K562 (cell line): ENCODE measurements around the gene MAP3K20. TPM values are rescaled to one million over a fixed set of nuclear protein-coding genes. Genes with fewer than 3 reads are reported as not detected.

Source experiments
- ATAC-seq: fragments of 200-7000 bp; cut with Tn5 transposase; 3 replicates; pipeline ENCODE4 v1.9.1; 2020; ENCODE audit warnings: moderate library complexity
- BruUV-seq: library from RNA; stranded (reverse); fragments of 400-500 nt; replicated peaks from 2 replicates; lab custom pipeline; 2021; lab: Mats Ljungman, UMichigan
- CTCF ChIA-PET: fragments of 300-600 bp; formaldehyde crosslinking; extraction: SDS; loops from one replicate; lab custom pipeline; 2021; ENCODE audit warnings: low intra/inter-chr PET ratio; lab: Yijun Ruan, JAX
- POLR2A ChIA-PET: fragments of 300-600, 350-650 bp; sonication (Branson Sonifier 250); formaldehyde crosslinking; extraction: SDS; loops from one replicate; lab custom pipeline; 2021; ENCODE audit warnings: antibody characterized with exemption, inconsistent platforms; lab: Yijun Ruan, JAX
- DNase-seq, 4 experiments: peaks; one replicate each; pipeline versions ENCODE4 v3.0.0 to v3.0.0-alpha.2; 2011 to 2018; ENCODE audit warnings: low spot score in 3 of 4, mixed read lengths in 3 of 4; ENCODE audit errors: extremely low read depth in 1 of 4
- FAIRE-seq: peaks from 2 replicates; lab custom pipeline; 2011; peaks lifted over from hg19 to GRCh38; lab: Jason Lieb, UNC
- H2AFZ ChIP-seq: 2 replicates; pipeline ENCODE4 v1.6.0; 2011; ENCODE audit warnings: low read depth, low read length, control low read depth, inconsistent platforms
- H3K27ac ChIP-seq: fragments of 200-600 bp; 3 replicates; pipeline ENCODE4 v1.8.0; 2011; ENCODE audit warnings: low read depth, mild to moderate bottlenecking, control low read depth, inconsistent platforms, low read length, moderate library complexity, mixed read lengths; ENCODE audit errors: extremely low read depth
- H3K27me3 ChIP-seq, 2 experiments: fragments of 300-600 bp in 1 of 2; 2 replicates in 1 of 2; 3 replicates in 1 of 2; pipeline versions ENCODE4 v1.6.0 to v1.8.0; 2011; ENCODE audit warnings: inconsistent platforms in 2 of 2, low read length in 2 of 2, mild to moderate bottlenecking in 1 of 2, mixed read lengths in 1 of 2, moderate library complexity in 1 of 2; ENCODE audit not compliant: control insufficient read depth in 2 of 2, insufficient read depth in 2 of 2
- H3K36me3 ChIP-seq: fragments of 300-600 bp; 3 replicates; pipeline ENCODE4 v1.8.0; 2011; ENCODE audit warnings: mild to moderate bottlenecking, low read length, inconsistent platforms; ENCODE audit not compliant: control insufficient read depth, insufficient read depth
- H3K4me1 ChIP-seq, 2 experiments: fragments of 200-600 bp in 1 of 2; replicated peaks in 1 of 2; 2 replicates in 1 of 2; 3 replicates in 1 of 2; pipeline versions ENCODE4 v1.5.1 to v1.8.0; 2011; ENCODE audit warnings: inconsistent platforms in 2 of 2, low read length in 2 of 2, mild to moderate bottlenecking in 1 of 2, mixed read lengths in 1 of 2, moderate library complexity in 1 of 2; ENCODE audit not compliant: control insufficient read depth in 2 of 2, insufficient read depth in 2 of 2
- H3K4me2 ChIP-seq: 2 replicates; pipeline ENCODE4 v1.6.1; 2011; ENCODE audit warnings: low read length, control low read depth, inconsistent platforms, mixed read lengths; ENCODE audit not compliant: insufficient read depth
- H3K4me3 ChIP-seq: fragments of 200-600 bp; sonication (generic), shearing (Covaris generic); 2 replicates; pipeline ENCODE4 v1.5.1; 2016; ENCODE audit warnings: control low read depth, inconsistent platforms
- H3K79me2 ChIP-seq: fragments of 200-600 bp; 3 replicates; pipeline ENCODE4 v1.8.0; 2011; ENCODE audit warnings: low read length, inconsistent platforms; ENCODE audit not compliant: control insufficient read depth, insufficient read depth
- H3K9ac ChIP-seq, 2 experiments: 2 replicates each; pipeline versions ENCODE4 v1.6.0 to v1.6.1; 2011; ENCODE audit warnings: low read depth in 2 of 2, low read length in 2 of 2, control low read depth in 1 of 2, inconsistent platforms in 1 of 2, mild to moderate bottlenecking in 1 of 2, mixed read lengths in 1 of 2; ENCODE audit not compliant: insufficient read depth in 1 of 2
- H3K9me1 ChIP-seq: one replicate; pipeline ENCODE4 v1.6.0; 2011; ENCODE audit warnings: inconsistent platforms, mild to moderate bottlenecking, low read length, moderate library complexity; ENCODE audit not compliant: control insufficient read depth, insufficient read depth
- H3K9me3 ChIP-seq: replicated peaks from 2 replicates; pipeline ENCODE4 v1.5.1; 2011; ENCODE audit warnings: low read depth, low read length, inconsistent platforms; ENCODE audit not compliant: control insufficient read depth, insufficient read depth
- H4K20me1 ChIP-seq: replicated peaks from 2 replicates; pipeline ENCODE4 v1.6.1; 2011; ENCODE audit warnings: low read length, inconsistent platforms, mixed read lengths; ENCODE audit not compliant: control insufficient read depth, insufficient read depth
- CHD4 ChIP-seq: fragments of 200-600 bp; sonication (generic); IDR thresholded peaks from 3 replicates; pipeline ENCODE4 v1.6.1; 2012; ENCODE audit warnings: low read depth, mild to moderate bottlenecking, mixed read lengths, low read length, inconsistent platforms; ENCODE audit not compliant: insufficient read depth, insufficient replicate concordance, poor library complexity, severe bottlenecking
- ERF ChIP-seq: fragments of 450-650 bp; formaldehyde crosslinking; IDR thresholded peaks from 2 replicates; pipeline ENCODE4 v1.4.0; 2020; ENCODE audit warnings: mild to moderate bottlenecking, mixed read lengths
- GMEB1 ChIP-seq: fragments of 250-450 bp; sonication (Bioruptor Pico); IDR thresholded peaks from 2 replicates; pipeline ENCODE4 v1.4.0; 2020; ENCODE audit warnings: mild to moderate bottlenecking
- KDM2B ChIP-seq: fragments of 250-450 bp; sonication (Bioruptor Pico); IDR thresholded peaks from 2 replicates; pipeline ENCODE4 v1.8.0; 2021; ENCODE audit warnings: mild to moderate bottlenecking, moderate library complexity
- MECOM ChIP-seq: fragments of 250-450 bp; sonication (Bioruptor Pico); IDR thresholded peaks from 2 replicates; pipeline ENCODE4 v1.8.0; 2022; ENCODE audit warnings: inconsistent platforms
- MEF2A ChIP-seq: IDR thresholded peaks from 2 replicates; pipeline ENCODE4 v1.6.1; 2011; ENCODE audit warnings: low read depth, mild to moderate bottlenecking, low read length, moderate library complexity; ENCODE audit not compliant: control insufficient read depth
- NFE2L1 ChIP-seq: fragments of 450-650 bp; IDR thresholded peaks from 2 replicates; pipeline ENCODE4 v1.6.1; 2016; ENCODE audit warnings: missing genetic modification characterization, low read depth, mild to moderate bottlenecking, missing compliant biosample characterization, moderate library complexity, borderline replicate concordance
- ZC3H4 ChIP-seq: sonication (generic); formaldehyde crosslinking; IDR thresholded peaks from 2 replicates; pipeline ENCODE4 v1.9.0; 2021; ENCODE audit warnings: missing genetic modification reagents, borderline replicate concordance
- ZNF830 ChIP-seq: fragments of 250-450 bp; sonication (Bioruptor Pico); IDR thresholded peaks from 2 replicates; pipeline ENCODE4 v1.5.0; 2021; ENCODE audit warnings: mild to moderate bottlenecking
- WGBS: fragments of 100-300 bp; shearing (Covaris generic); methylation state at CpG from one replicate; pipeline ENCODE4 v1.1.6; 2016; ENCODE audit warnings: low coverage, mixed read lengths; ENCODE audit not compliant: insufficient coverage; ENCODE audit errors: missing lambda C conversion rate; 5-methylcytosine and 5-hydroxymethylcytosine counted together
- in situ Hi-C: fragments of 300-500 bp; cut with MboI; formaldehyde crosslinking; loops from 4 replicates; pipeline ENCODE4 v1.15.0; 2018; ENCODE audit warnings: inconsistent platforms, mixed read lengths
- intact Hi-C: fragments of 100-400 bp; cut with micrococcal nuclease; formaldehyde crosslinking; loops from 2 replicates; pipeline ENCODE4 v1.14.2; 2022
- polyA plus RNA-seq, 8 experiments: library from polyadenylated mRNA; depleted of rRNA in 4 of 8; stranded (reverse) in 5 of 8; unstranded in 3 of 8; fragments of >200 nt; fragmentation: Nextera tagmentation in 2 of 8; fragmentation: Illumina TruSeq in 1 of 8; extraction: Ambion mirVana in 2 of 8; extraction: Trizol in 1 of 8; gene quantifications; 2 replicates each; pipeline versions ENCODE4 v1.2.1 to v1.2.3, GENCODE V29; 2011 to 2014; ENCODE audit warnings: inconsistent platforms in 1 of 8, missing spikeins in 1 of 8
- total RNA-seq, 7 experiments: library from RNA; depleted of rRNA in 6 of 7; stranded (reverse); fragments of >200 nt in 6 of 7; fragmentation: Illumina TruSeq in 2 of 7; extraction: Trizol in 2 of 7; gene quantifications; 2 replicates each; pipeline versions ENCODE4 v1.2.1 to v1.2.3, GENCODE V29; 2011 to 2021; ENCODE audit warnings: low replicate concordance in 1 of 7
- TF ChIP-seq, protein P1 (sequence below): fragments of 250-450 bp; sonication (Bioruptor Pico); IDR thresholded peaks from 2 replicates; pipeline ENCODE4 v1.5.0; 2020; ENCODE audit warnings: mild to moderate bottlenecking, borderline replicate concordance
- TF ChIP-seq, protein P2 (sequence below): sonication (generic); IDR thresholded peaks from 2 replicates; pipeline ENCODE4 v1.6.1; 2016

MAP3K20 gene
- total and polyA plus RNA-seq, 9 of the 15 experiments (the other 6 are each of a cell fraction or from before 2014, with no cell fraction given), result 9.8 to 34.2 (median 27.3) TPM

DNA sequence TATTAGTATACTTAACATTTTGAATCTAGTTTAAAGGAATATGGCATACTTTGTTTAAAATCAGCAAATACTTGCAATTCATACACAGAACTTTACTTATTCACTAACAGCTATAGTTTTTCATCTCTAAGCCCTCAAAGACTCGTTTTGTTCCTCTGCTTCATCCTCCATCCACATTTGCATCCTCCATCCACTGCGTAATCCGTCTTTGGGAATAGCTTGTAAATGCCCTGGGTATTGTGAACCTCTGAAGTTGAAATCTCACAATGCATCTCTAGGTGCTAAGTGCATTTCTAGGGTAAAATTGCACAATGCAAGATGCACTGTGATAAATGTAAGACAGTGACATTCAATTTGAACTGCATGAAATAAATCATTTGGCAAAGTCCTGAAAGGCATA is 163.2 kb downstream of the MAP3K20 start:
- intact Hi-C loops (no loop called here), in situ Hi-C loops (no loop called here)
- H3K9me1 ChIP-seq, result no peaks in the 10 kb centered on the region
- H3K9me3 ChIP-seq, result no peaks in the 10 kb centered on the region
- H2AFZ ChIP-seq, result no peak overlapping the region
- 0 out of 2 replicates have a peak, but pooled peaks cover 2% of the 10 kb centered on the region for H4K20me1 ChIP-seq
- FAIRE-seq (no peak), ATAC-seq (no peak), DNase-seq (no peak)
- H3K4me3 ChIP-seq, result no peak overlapping the region
- H3K79me2 ChIP-seq, result no peaks in the 10 kb centered on the region
- no TSS peak for BruUV-seq
- ChIA-PET CTCF (no interaction called here), POLR2A (interaction anchor here (0.8 to 1.7 kb wide), 3 partner anchors 12 to 17 kb away, joined by 3 to 8 read pairs (median 4); no protein-coding TSS in a partner anchor)
- H3K4me2 ChIP-seq, result no peak overlapping the region
- H3K27ac ChIP-seq, result no peak overlapping the region
- H3K36me3 ChIP-seq, result peaks cover 24% of the 10 kb centered on the region
- no peaks in the 10 kb centered on the region for H3K27me3 ChIP-seq
- no peaks in the 10 kb centered on the region for H3K4me1 ChIP-seq
- WGBS, result 68% methylated on average over 3 of the region's 3 CpGs
- no peak overlapping the region for H3K9ac ChIP-seq
- TF ChIP-seq MECOM, result no peak
- TF ChIP-seq, protein P1, sequence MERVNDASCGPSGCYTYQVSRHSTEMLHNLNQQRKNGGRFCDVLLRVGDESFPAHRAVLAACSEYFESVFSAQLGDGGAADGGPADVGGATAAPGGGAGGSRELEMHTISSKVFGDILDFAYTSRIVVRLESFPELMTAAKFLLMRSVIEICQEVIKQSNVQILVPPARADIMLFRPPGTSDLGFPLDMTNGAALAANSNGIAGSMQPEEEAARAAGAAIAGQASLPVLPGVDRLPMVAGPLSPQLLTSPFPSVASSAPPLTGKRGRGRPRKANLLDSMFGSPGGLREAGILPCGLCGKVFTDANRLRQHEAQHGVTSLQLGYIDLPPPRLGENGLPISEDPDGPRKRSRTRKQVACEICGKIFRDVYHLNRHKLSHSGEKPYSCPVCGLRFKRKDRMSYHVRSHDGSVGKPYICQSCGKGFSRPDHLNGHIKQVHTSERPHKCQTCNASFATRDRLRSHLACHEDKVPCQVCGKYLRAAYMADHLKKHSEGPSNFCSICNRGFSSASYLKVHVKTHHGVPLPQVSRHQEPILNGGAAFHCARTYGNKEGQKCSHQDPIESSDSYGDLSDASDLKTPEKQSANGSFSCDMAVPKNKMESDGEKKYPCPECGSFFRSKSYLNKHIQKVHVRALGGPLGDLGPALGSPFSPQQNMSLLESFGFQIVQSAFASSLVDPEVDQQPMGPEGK (CRISPR knock-in tag), result no peak
- TF ChIP-seq, all 486 proteins: peak for 0

DNA sequence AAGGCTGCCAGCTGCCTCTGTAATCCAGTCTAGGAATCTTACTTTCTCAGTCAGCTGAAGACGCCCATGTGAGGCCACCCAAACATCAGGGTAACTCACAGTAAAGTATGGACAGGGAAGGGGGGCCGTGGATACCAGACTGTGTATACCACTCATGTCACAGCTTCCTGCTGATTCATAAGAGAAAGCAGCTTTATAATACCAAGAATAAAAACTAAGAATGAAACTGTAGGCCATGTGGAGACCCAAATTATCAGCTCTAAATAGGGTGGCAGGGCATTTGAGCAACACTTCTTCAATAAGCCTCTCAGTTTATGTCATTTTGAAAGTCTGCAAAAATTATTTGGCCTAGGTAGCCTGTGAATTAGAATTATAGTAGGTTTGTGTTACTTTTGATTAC is 164.0 kb downstream of the MAP3K20 start:
- in situ Hi-C loops, result no loop called here
- TF ChIP-seq ZNF830 (CRISPR knock-in tag), result no peak
- TF ChIP-seq ERF (CRISPR knock-in tag), result no peak
- TF ChIP-seq, protein P2, sequence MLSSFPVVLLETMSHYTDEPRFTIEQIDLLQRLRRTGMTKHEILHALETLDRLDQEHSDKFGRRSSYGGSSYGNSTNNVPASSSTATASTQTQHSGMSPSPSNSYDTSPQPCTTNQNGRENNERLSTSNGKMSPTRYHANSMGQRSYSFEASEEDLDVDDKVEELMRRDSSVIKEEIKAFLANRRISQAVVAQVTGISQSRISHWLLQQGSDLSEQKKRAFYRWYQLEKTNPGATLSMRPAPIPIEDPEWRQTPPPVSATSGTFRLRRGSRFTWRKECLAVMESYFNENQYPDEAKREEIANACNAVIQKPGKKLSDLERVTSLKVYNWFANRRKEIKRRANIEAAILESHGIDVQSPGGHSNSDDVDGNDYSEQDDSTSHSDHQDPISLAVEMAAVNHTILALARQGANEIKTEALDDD, result no peak
- no peak for TF ChIP-seq GMEB1 (CRISPR knock-in tag)
- no peak for TF ChIP-seq MEF2A
- no peak for TF ChIP-seq KDM2B (CRISPR knock-in tag)
- no peak for TF ChIP-seq CHD4
- TF ChIP-seq NFE2L1 (tag), result no peak
- no peak for TF ChIP-seq ZC3H4

More for the DNA sequence above, 164.0 kb downstream of the MAP3K20 start:
- POLR2A ChIA-PET, result interaction anchor here (0.8 to 1.7 kb wide), 3 partner anchors 12 to 18 kb away, joined by 3 to 8 read pairs (median 3); no protein-coding TSS in a partner anchor
- H3K27me3 ChIP-seq, result no peaks in the 10 kb centered on the region
- BruUV-seq, result no TSS peak
- no peak for FAIRE-seq
- H3K9me3 ChIP-seq, result no peaks in the 10 kb centered on the region
- intact Hi-C loops, result no loop called here
- H3K9me1 ChIP-seq, result no peaks in the 10 kb centered on the region
- no peak overlapping the region for H3K4me3 ChIP-seq
- H3K9ac ChIP-seq, result no peak overlapping the region
- peaks cover 21% of the 10 kb centered on the region for H3K36me3 ChIP-seq
- DNase-seq, result no peak
- H3K4me1 ChIP-seq, result no peaks in the 10 kb centered on the region
- H4K20me1 ChIP-seq, result no peaks in the 10 kb centered on the region
- WGBS, result 86% methylated on average over 2 of the region's 2 CpGs
- H3K4me2 ChIP-seq, result no peak overlapping the region
- no peak overlapping the region for H2AFZ ChIP-seq
- H3K79me2 ChIP-seq, result no peaks in the 10 kb centered on the region
- no peak overlapping the region for H3K27ac ChIP-seq
- no peak for ATAC-seq
- CTCF ChIA-PET, result no interaction called here
